Measurements from ENCODE around the gene DAD1.

DNA sequence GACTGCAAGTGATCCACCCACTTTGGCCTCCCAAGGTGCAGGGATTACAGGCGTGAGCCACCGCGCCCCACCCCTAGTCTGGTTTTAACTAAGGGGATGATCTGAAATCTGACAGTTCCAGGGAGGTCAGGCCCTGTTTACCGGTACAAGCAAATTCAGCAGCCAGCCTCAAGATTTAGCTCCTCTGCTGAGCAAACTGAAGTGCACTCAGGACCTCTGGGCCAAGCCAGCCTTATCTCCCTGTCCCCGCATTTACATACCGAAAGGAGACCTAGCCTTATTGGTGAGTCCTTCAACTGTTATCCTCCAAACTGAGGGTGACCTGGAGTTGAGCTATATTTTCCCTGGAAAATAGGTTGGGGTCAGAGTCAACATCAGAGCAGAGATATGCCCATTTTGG, 8.2 kb upstream of the DAD1 start:
- TF ChIP-seq, protein P1, sequence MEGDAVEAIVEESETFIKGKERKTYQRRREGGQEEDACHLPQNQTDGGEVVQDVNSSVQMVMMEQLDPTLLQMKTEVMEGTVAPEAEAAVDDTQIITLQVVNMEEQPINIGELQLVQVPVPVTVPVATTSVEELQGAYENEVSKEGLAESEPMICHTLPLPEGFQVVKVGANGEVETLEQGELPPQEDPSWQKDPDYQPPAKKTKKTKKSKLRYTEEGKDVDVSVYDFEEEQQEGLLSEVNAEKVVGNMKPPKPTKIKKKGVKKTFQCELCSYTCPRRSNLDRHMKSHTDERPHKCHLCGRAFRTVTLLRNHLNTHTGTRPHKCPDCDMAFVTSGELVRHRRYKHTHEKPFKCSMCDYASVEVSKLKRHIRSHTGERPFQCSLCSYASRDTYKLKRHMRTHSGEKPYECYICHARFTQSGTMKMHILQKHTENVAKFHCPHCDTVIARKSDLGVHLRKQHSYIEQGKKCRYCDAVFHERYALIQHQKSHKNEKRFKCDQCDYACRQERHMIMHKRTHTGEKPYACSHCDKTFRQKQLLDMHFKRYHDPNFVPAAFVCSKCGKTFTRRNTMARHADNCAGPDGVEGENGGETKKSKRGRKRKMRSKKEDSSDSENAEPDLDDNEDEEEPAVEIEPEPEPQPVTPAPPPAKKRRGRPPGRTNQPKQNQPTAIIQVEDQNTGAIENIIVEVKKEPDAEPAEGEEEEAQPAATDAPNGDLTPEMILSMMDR (IDR thresholded peaks at IDR 0.05) = no peak
- TF ChIP-seq POLR2A (IDR thresholded peaks at IDR 0.05) = no peak
